Measurements from ENCODE around the gene DMPK. TPM values are rescaled to one million over a fixed set of nuclear protein-coding genes. Genes with fewer than 3 reads are reported as not detected.

DMPK gene
- total RNA-seq, result 51.5 and 57.4 TPM in 2 replicates

GRCh38 chr19:45782162-45782691 lies at the start of gene DMPK:
Gene DMPK (minus strand): TSS chr19:45782490. CDS start chr19:45782352, 138 bp downstream.

DNA sequence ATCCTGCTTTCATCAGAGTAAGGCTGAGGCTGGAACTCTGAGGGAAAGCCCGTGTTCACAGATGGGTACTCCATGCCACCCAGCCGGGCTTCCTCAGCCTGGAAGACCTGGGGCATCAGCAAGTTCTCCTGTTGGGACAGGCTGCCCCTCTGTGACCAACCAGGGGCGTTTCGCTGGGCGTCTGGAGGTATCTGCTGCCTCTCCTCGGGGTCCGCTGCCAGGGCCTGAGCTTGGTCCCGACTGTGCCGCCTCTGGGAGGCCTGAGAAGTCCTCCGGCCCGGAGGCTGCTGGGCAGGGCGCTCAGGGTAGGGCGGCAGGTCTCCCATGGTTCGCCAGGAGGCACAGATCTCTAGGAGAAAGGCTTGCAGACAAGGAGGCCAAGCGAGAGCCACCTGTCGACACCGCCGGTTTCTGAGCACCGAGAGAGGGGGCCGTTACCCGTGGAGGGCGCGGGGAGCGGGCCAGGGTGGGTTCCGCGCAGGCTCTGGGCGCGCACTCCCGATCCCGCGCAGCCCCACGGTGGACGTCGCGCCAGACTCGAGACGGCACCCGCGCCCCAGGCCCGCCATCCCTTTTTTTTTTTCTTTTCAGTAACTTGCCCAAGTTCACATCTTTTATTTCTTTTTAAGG lies 32.7 kb upstream of the DMPK start, which contains the start of gene RSPH6A:
Gene RSPH6A, minus strand, starts transcription at position 458 of the 630 bp plus-strand sequence. Its CDS starts 132 bp downstream, at position 326.

DNA sequence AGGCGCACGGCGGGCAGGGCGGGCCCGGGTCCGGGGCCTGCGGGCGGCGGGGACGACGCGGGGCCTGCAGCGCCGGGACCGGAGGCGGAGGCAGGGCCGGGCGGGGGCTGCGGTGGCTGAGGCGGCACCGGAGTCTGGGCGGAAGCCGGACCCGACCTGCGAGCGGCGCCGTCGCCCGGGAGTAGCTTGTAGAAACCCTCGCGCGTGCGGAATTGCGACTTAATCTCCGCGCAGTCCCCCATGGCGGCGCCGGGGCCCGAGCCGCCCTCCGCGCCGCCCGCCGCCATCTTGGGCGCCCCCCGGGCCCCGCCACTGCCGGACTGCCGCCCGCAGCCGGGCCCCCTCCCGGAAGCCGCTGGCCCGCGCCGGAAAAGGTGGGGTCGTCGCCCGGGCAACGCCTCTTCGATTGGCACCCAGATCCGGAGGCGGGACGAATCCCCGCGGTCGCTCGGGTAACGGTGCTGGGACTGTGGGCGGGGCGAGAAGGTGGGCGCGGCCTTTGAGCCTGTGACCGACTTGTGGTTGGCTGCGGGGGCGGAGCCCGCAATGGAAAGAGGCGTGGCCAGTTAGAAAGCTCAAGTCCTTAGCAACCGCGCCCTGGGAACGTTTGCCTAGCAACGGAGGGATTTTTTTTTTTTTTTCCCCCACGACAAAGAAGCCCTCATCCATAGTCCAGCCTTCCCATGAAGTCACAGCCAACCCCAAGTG lies 10.3 kb upstream of the DMPK start, which contains the start of gene DMWD:
Gene DMWD, minus strand, starts transcription at position 376 of the 708 bp plus-strand sequence. Its CDS starts 89 bp downstream, at position 287.

GRCh38 chr19:45768984-45769782 lies 13.1 kb downstream of the DMPK start, which contains the start of gene SIX5:
Gene SIX5 (minus strand): TSS chr19:45769252. CDS start chr19:45768844, 408 bp downstream.

GRCh38 chr19:45733160-45733810 lies 49.0 kb downstream of the DMPK start, which contains the start of gene MEIOSIN:
Gene MEIOSIN (plus strand): TSS chr19:45733439. CDS start chr19:45735377, 1,938 bp downstream.

GRCh38 chr19:45730368-45731288 lies 51.7 kb downstream of the DMPK start, which contains the start of gene FBXO46:
Gene FBXO46 (minus strand): TSS chr19:45730896. CDS start chr19:45713495, 17,401 bp downstream.

Other genes starting within 250 kb of the DMPK start
- 2.7 and 3.5 TPM in 2 replicates for gene OPA3, start 197.7 kb downstream of the DMPK start, total RNA-seq
- under 0.01 TPM in 1 of 2 replicates, not detected in the other for gene GPR4, start 180.3 kb downstream of the DMPK start, total RNA-seq
- 31.2 and 48.1 TPM in 2 replicates for gene EML2, start 143.1 kb downstream of the DMPK start, total RNA-seq
- 0.09 and 0.16 TPM in 2 replicates for gene GIPR, start 114.3 kb downstream of the DMPK start, total RNA-seq
- gene SNRPD2, start 90.5 kb downstream of the DMPK start, total RNA-seq, result 843 and 916 TPM in 2 replicates
- 1.6 and 5.8 TPM in 2 replicates for gene QPCTL, start 89.8 kb downstream of the DMPK start, total RNA-seq
- 2.4 and 2.6 TPM in 2 replicates for gene FBXO46, start 51.6 kb downstream of the DMPK start, total RNA-seq
- not detected in 2 replicates for gene MEIOSIN, start 49.1 kb downstream of the DMPK start, total RNA-seq
- 6.7 and 7.4 TPM in 2 replicates for gene SIX5, start 13.2 kb downstream of the DMPK start, total RNA-seq
- gene DMWD, start 10.4 kb upstream of the DMPK start, total RNA-seq, result 16.7 and 21.2 TPM in 2 replicates
- 0.09 and 0.16 TPM in 2 replicates for gene RSPH6A, start 32.8 kb upstream of the DMPK start, total RNA-seq
- 27.0 and 36.0 TPM in 2 replicates for gene SYMPK, start 80.7 kb upstream of the DMPK start, total RNA-seq
- not detected in 2 replicates for gene FOXA3, start 81.8 kb upstream of the DMPK start, total RNA-seq
- 17.8 and 18.1 TPM in 2 replicates for gene IRF2BP1, start 103.7 kb upstream of the DMPK start, total RNA-seq
- gene MYPOP, start 120.1 kb upstream of the DMPK start, total RNA-seq, result 0.69 and 0.79 TPM in 2 replicates
- gene NANOS2, start 132.3 kb upstream of the DMPK start, total RNA-seq, result not detected in 2 replicates
- gene NOVA2, start 191.4 kb upstream of the DMPK start, total RNA-seq, result under 0.01 TPM in 2 replicates
- 6.6 and 9.0 TPM in 2 replicates for gene CCDC61, start 213.0 kb upstream of the DMPK start, total RNA-seq
- gene PGLYRP1, start 240.6 kb upstream of the DMPK start, total RNA-seq, result not detected in 2 replicates